ENCODE measurements around the gene MMP25. TPM values are rescaled to one million over a fixed set of nuclear protein-coding genes. Genes with fewer than 3 reads are reported as not detected.

MMP25 gene
- total and polyA plus RNA-seq, 3 experiments from 2014 or later = 0.90 to 1.9 (median 1.5) TPM

- POLR2A ChIA-PET = interaction anchor here (0.6 to 1.8 kb wide), 7 partner anchors 8 to 188 kb away, joined by 3 to 7 read pairs (median 4); partner anchors contain the start of genes IL32 and TNFRSF12A
- no peaks in the 10 kb centered on the region for H3K9me3 ChIP-seq (ENCODE audit: low read length)
- H3K27ac Mint-ChIP-seq = peak overlapping the region in 1 of 8 donors; percentile 33
- H3K36me3 Mint-ChIP-seq = peaks cover 0 to 22% (median 3%) of the 10 kb centered on the region in 3 donors
- no peak overlapping the region for H3K4me3 ChIP-seq (ENCODE audit: low read length)
- peaks cover 0 to 2% (median 0%) of the 10 kb centered on the region in 5 donors for H3K9me3 Mint-ChIP-seq
- peaks cover 11% of the 10 kb centered on the region for H3K27me3 ChIP-seq (ENCODE audit: insufficient read depth, low read length, poor library complexity, severe bottlenecking)
- peaks cover 10 to 11% of the 10 kb centered on the region in 2 donors for H3K27me3 Mint-ChIP-seq
- CTCF ChIA-PET = interaction anchor here (0.8 to 17.8 kb wide), 18 partner anchors 7 to 548 kb away, joined by 3 to 289 read pairs (median 4); partner anchors contain the start of genes BICDL2, CLDN9, HCFC1R1 and IL32
- H3K4me3 Mint-ChIP-seq = peak overlapping the region in 1 of 7 donors; percentile 6
- H3K36me3 ChIP-seq (ENCODE audit: insufficient read depth, low read length) = peaks cover 7% of the 10 kb centered on the region
- no peak for DNase-seq
- no peak overlapping the region for H3K27ac ChIP-seq (ENCODE audit: low read depth, low read length)
- peaks cover 32 to 54% (median 38%) of the 10 kb centered on the region in 3 donors for H3K4me1 Mint-ChIP-seq
- peaks cover 37% of the 10 kb centered on the region for H3K4me1 ChIP-seq (ENCODE audit: insufficient read depth, low read length)
Measured at GRCh38 chr16:3027489-3027795, 18.9 kb upstream of the MMP25 start.

GRCh38 chr16:3027983-3028715, 18.2 kb upstream of the MMP25 start:
- Mint-ChIP-seq H3K9me3 (peaks cover 0 to 2% (median 0%) of the 10 kb centered on the region in 5 donors), H3K27me3 (peaks cover 15 to 18% of the 10 kb centered on the region in 2 donors), H3K36me3 (peaks cover 0 to 22% (median 3%) of the 10 kb centered on the region in 3 donors), H3K4me3 (peak overlapping the region in 4 of 7 donors; percentile 38 to 65 (median 52)), H3K4me1 (peaks cover 25 to 47% (median 30%) of the 10 kb centered on the region in 3 donors), H3K27ac (no peak overlapping the region)
- DNase-seq = peak; percentile 74 to 88 (median 84)
- Histone ChIP-seq H3K27ac (ENCODE audit: low read depth, low read length) (no peak overlapping the region), H3K9me3 (ENCODE audit: low read length) (no peaks in the 10 kb centered on the region), H3K27me3 (ENCODE audit: insufficient read depth, low read length, poor library complexity, severe bottlenecking) (peaks cover 15% of the 10 kb centered on the region), H3K4me1 (ENCODE audit: insufficient read depth, low read length) (peaks cover 30% of the 10 kb centered on the region), H3K36me3 (ENCODE audit: insufficient read depth, low read length) (peaks cover 7% of the 10 kb centered on the region), H3K4me3 (ENCODE audit: low read length) (no peak overlapping the region)
- ChIA-PET CTCF (interaction anchor here (0.6 to 17.8 kb wide), 23 partner anchors 7 to 548 kb away, joined by 3 to 289 read pairs (median 3); partner anchors contain the start of genes BICDL2, CLDN9, HCFC1R1 and IL32), POLR2A (interaction anchor here (0.6 to 1.8 kb wide), 6 partner anchors 8 to 91 kb away, joined by 3 to 7 read pairs (median 4); partner anchors contain the start of genes IL32 and TNFRSF12A)

- Histone ChIP-seq H3K27me3 (ENCODE audit: insufficient read depth, low read length, poor library complexity, severe bottlenecking) (peaks cover 18% of the 10 kb centered on the region), H3K4me3 (ENCODE audit: low read length) (peak overlapping the region; percentile 8), H3K27ac (ENCODE audit: low read depth, low read length) (no peak overlapping the region), H3K4me1 (ENCODE audit: insufficient read depth, low read length) (peaks cover 24% of the 10 kb centered on the region), H3K36me3 (ENCODE audit: insufficient read depth, low read length) (peaks cover 7% of the 10 kb centered on the region), H3K9me3 (ENCODE audit: low read length) (no peaks in the 10 kb centered on the region)
- Mint-ChIP-seq H3K27me3 (peaks cover 21 to 24% of the 10 kb centered on the region in 2 donors), H3K4me1 (peaks cover 18 to 43% (median 27%) of the 10 kb centered on the region in 3 donors), H3K27ac (no peak overlapping the region), H3K36me3 (peaks cover 0 to 21% (median 3%) of the 10 kb centered on the region in 3 donors), H3K4me3 (peak overlapping the region; percentile 3 to 73 (median 28)), H3K9me3 (peaks cover 0 to 2% (median 0%) of the 10 kb centered on the region in 5 donors)
- ChIA-PET CTCF (interaction anchor here (0.6 to 17.8 kb wide), 18 partner anchors 8 to 236 kb away, joined by 3 to 289 read pairs (median 4); partner anchors contain the start of genes BICDL2, CLDN9, HCFC1R1 and IL32), POLR2A (interaction anchor here (0.6 to 1.5 kb wide), 6 partner anchors 9 to 91 kb away, joined by 3 to 7 read pairs (median 4); partner anchors contain the start of genes IL32 and TNFRSF12A)
- no peak for DNase-seq
Measured at GRCh38 chr16:3028716-3029319, 17.5 kb upstream of the MMP25 start.

DNA sequence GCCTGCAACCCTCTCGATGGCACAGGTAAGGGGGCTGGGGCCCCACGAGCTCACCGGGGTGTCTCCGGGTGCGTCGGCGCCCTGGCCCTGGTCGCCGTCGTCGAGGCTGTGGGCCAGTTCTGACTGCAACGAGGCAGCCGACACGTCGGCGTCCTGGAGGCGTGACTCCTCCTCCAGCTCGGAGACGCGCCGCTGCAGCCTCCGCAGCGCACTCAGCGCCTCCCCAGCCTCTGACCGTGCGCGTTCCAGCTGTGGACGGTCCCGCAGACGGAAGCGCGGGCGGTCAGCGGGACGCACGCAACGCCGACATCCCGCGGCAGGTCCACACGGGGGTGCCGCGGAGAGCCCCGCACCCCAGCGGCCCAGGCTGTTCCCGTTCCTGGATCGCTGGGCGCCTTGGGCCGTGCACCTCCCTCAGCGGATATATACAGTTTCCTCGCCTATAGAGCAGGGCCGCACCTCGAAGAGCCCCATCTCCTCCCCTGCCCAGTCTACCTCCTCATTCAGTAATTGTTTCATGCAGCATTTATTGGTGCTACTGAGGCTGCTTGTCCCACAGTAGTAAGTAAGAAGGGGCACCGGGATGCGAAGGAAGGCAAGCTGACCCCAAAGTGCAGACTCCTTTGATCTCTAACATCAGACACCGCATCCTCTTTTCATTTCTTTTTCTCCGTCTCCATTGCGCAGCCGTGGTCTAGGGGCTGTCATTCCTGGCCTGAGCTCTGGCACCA, 16.7 kb upstream of the MMP25 start:
- H3K9me3 Mint-ChIP-seq = peaks cover 0 to 2% (median 0%) of the 10 kb centered on the region in 5 donors
- peaks cover 18% of the 10 kb centered on the region for H3K27me3 ChIP-seq (ENCODE audit: insufficient read depth, low read length, poor library complexity, severe bottlenecking)
- peak overlapping the region; percentile 28 to 85 (median 67) for H3K4me3 Mint-ChIP-seq
- peaks cover 0 to 16% (median 0%) of the 10 kb centered on the region in 3 donors for H3K36me3 Mint-ChIP-seq
- peaks cover 20% of the 10 kb centered on the region for H3K4me1 ChIP-seq (ENCODE audit: insufficient read depth, low read length)
- no peaks in the 10 kb centered on the region for H3K9me3 ChIP-seq (ENCODE audit: low read length)
- peaks cover 12 to 38% (median 21%) of the 10 kb centered on the region in 3 donors for H3K4me1 Mint-ChIP-seq
- peaks cover 27 to 30% of the 10 kb centered on the region in 2 donors for H3K27me3 Mint-ChIP-seq
- peaks cover 7% of the 10 kb centered on the region for H3K36me3 ChIP-seq (ENCODE audit: insufficient read depth, low read length)
- peak overlapping the region; percentile 8 for H3K4me3 ChIP-seq (ENCODE audit: low read length)
- CTCF ChIA-PET = interaction anchor here (0.8 to 17.8 kb wide), 11 partner anchors 9 to 138 kb away, joined by 3 to 289 read pairs (median 58); partner anchors contain the start of genes BICDL2, CLDN9, HCFC1R1 and MMP25
- H3K27ac ChIP-seq (ENCODE audit: low read depth, low read length) = no peak overlapping the region
- DNase-seq = no peak
- H3K27ac Mint-ChIP-seq = peak overlapping the region in 2 of 8 donors; percentile 59 to 82
- POLR2A ChIA-PET = interaction anchor here (0.9 to 1.2 kb wide), 4 partner anchors 19 to 129 kb away, joined by 3 to 5 read pairs (median 3); no protein-coding TSS in a partner anchor

DNA sequence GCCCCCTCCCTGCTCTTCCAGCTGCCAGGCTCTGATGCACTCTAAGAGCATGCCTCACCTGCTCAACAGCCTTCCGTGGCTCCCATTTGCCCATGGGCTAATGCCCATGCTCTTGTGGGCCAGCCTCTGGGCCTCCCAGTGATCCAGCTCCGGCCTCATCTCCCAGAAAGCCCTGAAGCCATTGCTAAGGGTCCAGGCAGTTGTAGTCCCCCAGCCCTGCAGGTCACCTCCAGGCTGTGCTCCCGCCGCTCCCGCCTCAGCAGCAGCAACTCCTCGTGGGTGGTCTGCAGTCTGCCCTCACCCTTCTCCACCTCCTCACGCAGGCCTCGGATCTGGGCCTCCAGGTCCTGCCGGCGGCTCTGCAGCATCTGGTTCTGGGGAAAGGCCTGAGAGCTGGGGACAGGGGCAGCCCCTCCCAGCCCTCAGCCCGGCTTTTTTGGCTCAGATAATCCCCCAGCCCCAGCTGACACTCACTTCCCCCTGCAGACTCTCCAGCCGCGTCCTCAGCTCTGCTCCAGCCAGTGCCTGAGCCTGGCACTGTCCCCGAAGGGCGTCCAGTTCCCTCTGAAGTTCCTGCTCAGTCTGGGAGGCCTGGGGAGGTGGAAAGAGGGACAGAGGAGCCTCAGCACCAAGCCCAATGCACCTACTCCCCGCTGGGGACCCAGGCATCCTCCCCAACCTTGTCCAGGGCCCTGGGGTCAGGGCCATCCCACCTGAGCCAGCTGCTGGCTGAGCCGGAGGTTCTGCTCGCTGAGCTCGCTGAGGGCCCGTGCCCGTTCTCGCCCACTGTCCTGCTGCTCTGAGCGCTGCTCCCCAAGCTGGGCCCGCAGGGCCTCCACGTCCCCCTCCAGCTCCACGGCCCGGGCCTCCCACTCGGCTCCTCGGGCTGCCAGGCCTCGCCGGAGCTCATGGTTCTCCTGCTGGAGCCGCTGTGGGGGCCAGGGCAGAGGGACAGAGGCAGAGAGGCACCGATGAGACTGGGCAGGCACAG, 15.8 kb upstream of the MMP25 start:
- H3K27ac Mint-ChIP-seq = peak overlapping the region in 1 of 8 donors; percentile 59
- peaks cover 21% of the 10 kb centered on the region for H3K4me1 ChIP-seq (ENCODE audit: insufficient read depth, low read length)
- peaks cover 0 to 2% (median 0%) of the 10 kb centered on the region in 5 donors for H3K9me3 Mint-ChIP-seq

DNA sequence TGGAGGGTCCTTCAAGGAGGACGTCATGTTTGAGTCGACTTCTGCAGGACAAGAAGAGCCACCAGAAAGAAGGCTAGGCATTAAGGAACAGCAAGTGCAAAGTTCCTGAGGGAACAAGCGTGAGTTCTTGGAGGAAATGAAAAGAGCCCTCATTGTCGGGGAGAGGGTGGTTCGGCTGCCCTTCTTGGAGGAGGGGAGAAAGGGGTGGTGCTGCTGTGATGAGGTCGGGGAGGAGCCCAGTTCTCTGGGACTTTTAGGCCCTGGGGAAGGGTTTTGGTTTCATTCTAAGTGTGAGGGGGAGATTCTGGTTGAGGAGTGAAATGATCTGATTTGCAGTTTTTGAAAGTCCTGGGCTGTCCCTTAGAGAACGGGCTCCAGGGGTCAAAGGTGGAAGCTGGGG, 13.7 kb upstream of the MMP25 start:
- Mint-ChIP-seq H3K4me3 (no peak overlapping the region), H3K27ac (no peak overlapping the region), H3K36me3 (no peaks in the 10 kb centered on the region), H3K9me3 (peaks cover 0 to 2% (median 0%) of the 10 kb centered on the region in 5 donors), H3K4me1 (peaks cover 19 to 41% (median 21%) of the 10 kb centered on the region in 3 donors), H3K27me3 (peaks cover 44 to 50% of the 10 kb centered on the region in 2 donors)
- DNase-seq = no peak
- Histone ChIP-seq H3K4me3 (ENCODE audit: low read length) (no peak overlapping the region), H3K27ac (ENCODE audit: low read depth, low read length) (no peak overlapping the region), H3K4me1 (ENCODE audit: insufficient read depth, low read length) (peaks cover 31% of the 10 kb centered on the region), H3K9me3 (ENCODE audit: low read length) (no peaks in the 10 kb centered on the region), H3K36me3 (ENCODE audit: insufficient read depth, low read length) (no peaks in the 10 kb centered on the region), H3K27me3 (ENCODE audit: insufficient read depth, low read length, poor library complexity, severe bottlenecking) (peaks cover 41% of the 10 kb centered on the region)
- ChIA-PET CTCF (interaction anchor here (0.8 to 17.8 kb wide), 16 partner anchors 9 to 135 kb away, joined by 3 to 289 read pairs (median 8); partner anchors contain the start of genes BICDL2, CLDN9, MMP25 and TNFRSF12A), POLR2A (interaction anchor here (1.4 kb wide), 1 partner anchor 97 kb away, joined by 5 read pairs; no protein-coding TSS in a partner anchor)

More for the DNA sequence above, 15.8 kb upstream of the MMP25 start:
- H3K36me3 Mint-ChIP-seq = peaks cover 0 to 16% (median 0%) of the 10 kb centered on the region in 3 donors
- no peak for DNase-seq
- peaks cover 12 to 38% (median 21%) of the 10 kb centered on the region in 3 donors for H3K4me1 Mint-ChIP-seq
- Histone ChIP-seq H3K36me3 (ENCODE audit: insufficient read depth, low read length) (peaks cover 7% of the 10 kb centered on the region), H3K27me3 (ENCODE audit: insufficient read depth, low read length, poor library complexity, severe bottlenecking) (peaks cover 22% of the 10 kb centered on the region), H3K27ac (ENCODE audit: low read depth, low read length) (no peak overlapping the region), H3K9me3 (ENCODE audit: low read length) (no peaks in the 10 kb centered on the region), H3K4me3 (ENCODE audit: low read length) (no peak overlapping the region)
- POLR2A ChIA-PET = interaction anchor here (0.9 to 1.4 kb wide), 6 partner anchors 13 to 128 kb away, joined by 3 to 6 read pairs (median 5); partner anchors contain the start of gene MMP25
- peaks cover 32 to 37% of the 10 kb centered on the region in 2 donors for H3K27me3 Mint-ChIP-seq
- CTCF ChIA-PET = interaction anchor here (0.8 to 17.8 kb wide), 17 partner anchors 10 to 179 kb away, joined by 3 to 289 read pairs (median 12); partner anchors contain the start of genes BICDL2, CLDN9, HCFC1R1 and IL32
- peak overlapping the region in 6 of 7 donors; percentile 11 to 85 (median 68) for H3K4me3 Mint-ChIP-seq
